T-helper 1 cell treated with Interleukin-12 subunit alpha and Interleukin-12 subunit beta and Interleukin-4 antibody, amounts not matched to agents 30 μg/mL and 1 μg/mL, for 36 hours (primary cell): ENCODE results near the gene TRPV5.

Source experiments
- H3K27ac Mint-ChIP-seq: one replicate; pipeline ENCODE4 v1.8.0; 2021; ENCODE audit warnings: mild to moderate bottlenecking, mixed read lengths
- H3K27me3 Mint-ChIP-seq: one replicate; pipeline ENCODE4 v1.8.0; 2021; ENCODE audit warnings: low read depth, mixed read lengths
- H3K36me3 Mint-ChIP-seq: one replicate; pipeline ENCODE4 v1.8.0; 2021; ENCODE audit warnings: low read depth, mixed read lengths
- H3K4me1 Mint-ChIP-seq: one replicate; pipeline ENCODE4 v1.8.0; 2021; ENCODE audit warnings: low read depth, mixed read lengths
- H3K4me3 Mint-ChIP-seq: one replicate; pipeline ENCODE4 v1.8.0; 2021; ENCODE audit warnings: mild to moderate bottlenecking, moderate library complexity, mixed read lengths
- H3K9me3 Mint-ChIP-seq: one replicate; pipeline ENCODE4 v1.8.0; 2021; ENCODE audit warnings: mixed read lengths

Gene TRPV5

GRCh38 chr7:142879060-142879459 lies 54.5 kb downstream of the TRPV5 start:
- Mint-ChIP-seq H3K4me1 (no peaks in the 10 kb centered on the region), H3K27me3 (peaks cover 18% of the 10 kb centered on the region)

GRCh38 chr7:142878315-142878714 lies 55.2 kb downstream of the TRPV5 start:
- Mint-ChIP-seq H3K27ac (no peak overlapping the region), H3K4me1 (no peaks in the 10 kb centered on the region), H3K4me3 (no peak overlapping the region), H3K27me3 (peaks cover 18% of the 10 kb centered on the region), H3K36me3 (no peaks in the 10 kb centered on the region), H3K9me3 (no peaks in the 10 kb centered on the region)

More at GRCh38 chr7:142879060-142879459, 54.5 kb downstream of the TRPV5 start:
- Mint-ChIP-seq H3K4me3 (no peak overlapping the region), H3K27ac (no peak overlapping the region), H3K9me3 (no peaks in the 10 kb centered on the region), H3K36me3 (no peaks in the 10 kb centered on the region)

- Mint-ChIP-seq H3K27me3 (peaks cover 18% of the 10 kb centered on the region), H3K4me3 (no peak overlapping the region), H3K9me3 (no peaks in the 10 kb centered on the region), H3K36me3 (no peaks in the 10 kb centered on the region), H3K4me1 (no peaks in the 10 kb centered on the region), H3K27ac (no peak overlapping the region)
Observed at GRCh38 chr7:142876991-142877910, 56.3 kb downstream of the TRPV5 start.

GRCh38 chr7:142876236-142876960 lies 57.1 kb downstream of the TRPV5 start:
- Mint-ChIP-seq H3K4me1 (no peaks in the 10 kb centered on the region), H3K9me3 (no peaks in the 10 kb centered on the region), H3K27ac (no peak overlapping the region), H3K27me3 (peaks cover 18% of the 10 kb centered on the region), H3K4me3 (no peak overlapping the region), H3K36me3 (no peaks in the 10 kb centered on the region)

GRCh38 chr7:142875456-142875855 lies 58.1 kb downstream of the TRPV5 start:
- Mint-ChIP-seq H3K36me3 (no peaks in the 10 kb centered on the region), H3K9me3 (no peaks in the 10 kb centered on the region), H3K27me3 (peaks cover 13% of the 10 kb centered on the region), H3K27ac (no peak overlapping the region), H3K4me1 (no peaks in the 10 kb centered on the region), H3K4me3 (no peak overlapping the region)

GRCh38 chr7:142874837-142875236 lies 58.7 kb downstream of the TRPV5 start:
- H3K27me3 Mint-ChIP-seq = peaks cover 7% of the 10 kb centered on the region
- no peaks in the 10 kb centered on the region for H3K36me3 Mint-ChIP-seq
- no peaks in the 10 kb centered on the region for H3K4me1 Mint-ChIP-seq
- H3K9me3 Mint-ChIP-seq = no peaks in the 10 kb centered on the region
- H3K4me3 Mint-ChIP-seq = no peak overlapping the region
- H3K27ac Mint-ChIP-seq = no peak overlapping the region

- Mint-ChIP-seq H3K27ac (no peak overlapping the region), H3K27me3 (peaks cover 4% of the 10 kb centered on the region), H3K9me3 (no peaks in the 10 kb centered on the region), H3K36me3 (no peaks in the 10 kb centered on the region), H3K4me1 (no peaks in the 10 kb centered on the region), H3K4me3 (no peak overlapping the region)
Observed at GRCh38 chr7:142874409-142874808, 59.1 kb downstream of the TRPV5 start.

GRCh38 chr7:142873871-142874270 lies 59.7 kb downstream of the TRPV5 start:
- Mint-ChIP-seq H3K4me3 (no peak overlapping the region), H3K27ac (no peak overlapping the region), H3K36me3 (no peaks in the 10 kb centered on the region), H3K4me1 (no peaks in the 10 kb centered on the region), H3K9me3 (no peaks in the 10 kb centered on the region), H3K27me3 (no peaks in the 10 kb centered on the region)

- Mint-ChIP-seq H3K36me3 (no peaks in the 10 kb centered on the region), H3K27me3 (no peaks in the 10 kb centered on the region), H3K4me1 (no peaks in the 10 kb centered on the region), H3K4me3 (no peak overlapping the region), H3K27ac (no peak overlapping the region), H3K9me3 (no peaks in the 10 kb centered on the region)
Observed at GRCh38 chr7:142873281-142873784, 60.2 kb downstream of the TRPV5 start.

GRCh38 chr7:142872106-142872675 lies 61.4 kb downstream of the TRPV5 start:
- no peaks in the 10 kb centered on the region for H3K36me3 Mint-ChIP-seq
- no peaks in the 10 kb centered on the region for H3K9me3 Mint-ChIP-seq
- H3K4me1 Mint-ChIP-seq = no peaks in the 10 kb centered on the region
- H3K27me3 Mint-ChIP-seq = no peaks in the 10 kb centered on the region
- H3K27ac Mint-ChIP-seq = no peak overlapping the region
- no peak overlapping the region for H3K4me3 Mint-ChIP-seq

GRCh38 chr7:142871260-142872105 lies 62.1 kb downstream of the TRPV5 start:
- H3K4me1 Mint-ChIP-seq = no peaks in the 10 kb centered on the region
- no peaks in the 10 kb centered on the region for H3K9me3 Mint-ChIP-seq
- no peaks in the 10 kb centered on the region for H3K36me3 Mint-ChIP-seq
- H3K27me3 Mint-ChIP-seq = no peaks in the 10 kb centered on the region
- H3K4me3 Mint-ChIP-seq = no peak overlapping the region
- no peak overlapping the region for H3K27ac Mint-ChIP-seq

- Mint-ChIP-seq H3K4me3 (no peak overlapping the region), H3K27ac (no peak overlapping the region), H3K27me3 (no peaks in the 10 kb centered on the region), H3K36me3 (no peaks in the 10 kb centered on the region), H3K4me1 (no peaks in the 10 kb centered on the region), H3K9me3 (no peaks in the 10 kb centered on the region)
Observed at GRCh38 chr7:142870566-142871259, 62.8 kb downstream of the TRPV5 start.

- H3K27ac Mint-ChIP-seq = no peak overlapping the region
- no peaks in the 10 kb centered on the region for H3K4me1 Mint-ChIP-seq
- no peaks in the 10 kb centered on the region for H3K9me3 Mint-ChIP-seq
- H3K27me3 Mint-ChIP-seq = no peaks in the 10 kb centered on the region
- no peaks in the 10 kb centered on the region for H3K36me3 Mint-ChIP-seq
- no peak overlapping the region for H3K4me3 Mint-ChIP-seq
Observed at GRCh38 chr7:142870147-142870559, 63.4 kb downstream of the TRPV5 start.
